HG02798 (cell line): ENCODE results near the gene FANCC.

Experiments
- ATAC-seq: cut with Tn5 transposase; IDR thresholded peaks from one replicate; pipeline ENCODE4 v1.9.1; 2021; ENCODE audit warnings: mild to moderate bottlenecking; ENCODE audit not compliant: unreplicated experiment, poor library complexity

FANCC gene

GRCh38 chr9:95157481-95158151, 159.9 kb downstream of the FANCC start:
- ATAC-seq = peak; percentile 89

- ATAC-seq = no peak
Observed at GRCh38 chr9:95156074-95156473, 161.4 kb downstream of the FANCC start.

- ATAC-seq = no peak
Observed at GRCh38 chr9:95155220-95155619, 162.3 kb downstream of the FANCC start.

- no peak for ATAC-seq
Observed at GRCh38 chr9:95150903-95151302, 166.6 kb downstream of the FANCC start.

DNA sequence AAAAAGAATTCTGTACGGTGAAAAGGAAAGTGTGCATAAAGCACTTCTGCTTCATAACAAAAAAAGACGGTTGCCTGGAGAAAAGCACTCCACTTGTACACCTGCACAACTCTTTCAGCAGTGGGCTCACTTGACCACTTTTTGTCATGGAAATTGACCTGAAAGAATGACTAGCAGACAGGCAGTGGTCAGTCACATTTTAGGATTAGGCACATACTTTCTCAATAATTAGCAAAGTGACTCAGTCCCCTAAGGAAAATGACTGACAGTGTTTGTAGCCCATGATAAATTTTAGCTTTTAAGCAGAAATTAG, 169.3 kb downstream of the FANCC start:
- ATAC-seq = no peak

DNA sequence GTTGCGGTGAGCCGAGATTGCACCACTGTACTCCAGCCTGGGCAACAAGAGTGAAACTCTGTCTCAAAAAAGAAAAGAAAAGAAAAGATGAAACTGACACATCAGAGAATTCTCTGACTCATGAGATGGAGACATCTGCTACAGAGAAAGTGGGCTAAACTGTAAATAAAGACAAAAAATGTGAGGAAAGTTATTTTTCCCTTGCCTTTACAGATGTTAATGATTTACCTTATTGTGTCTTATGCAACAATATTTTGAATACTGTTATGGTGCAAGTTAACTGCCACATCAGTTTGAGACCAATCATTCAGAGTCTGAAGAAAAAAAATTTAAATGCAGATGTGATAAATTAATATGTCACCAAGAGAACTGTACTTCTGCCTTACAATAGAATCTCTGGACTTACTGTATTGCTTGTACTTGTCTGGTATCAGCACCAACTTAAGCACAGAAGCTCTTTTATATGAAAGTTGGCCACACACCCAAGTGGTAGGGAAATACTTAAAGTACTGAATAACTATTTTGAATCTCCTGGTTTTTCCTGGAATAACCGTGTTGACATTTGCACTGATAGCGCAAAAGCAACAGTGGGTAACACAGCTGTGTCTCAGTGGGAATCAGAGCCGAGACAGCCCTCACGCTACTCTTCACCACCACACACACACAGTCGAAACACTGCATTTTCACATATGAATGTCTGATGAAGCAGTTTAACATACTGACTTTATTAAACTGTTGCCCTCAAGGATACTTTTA, 169.9 kb downstream of the FANCC start:
- no peak for ATAC-seq

DNA sequence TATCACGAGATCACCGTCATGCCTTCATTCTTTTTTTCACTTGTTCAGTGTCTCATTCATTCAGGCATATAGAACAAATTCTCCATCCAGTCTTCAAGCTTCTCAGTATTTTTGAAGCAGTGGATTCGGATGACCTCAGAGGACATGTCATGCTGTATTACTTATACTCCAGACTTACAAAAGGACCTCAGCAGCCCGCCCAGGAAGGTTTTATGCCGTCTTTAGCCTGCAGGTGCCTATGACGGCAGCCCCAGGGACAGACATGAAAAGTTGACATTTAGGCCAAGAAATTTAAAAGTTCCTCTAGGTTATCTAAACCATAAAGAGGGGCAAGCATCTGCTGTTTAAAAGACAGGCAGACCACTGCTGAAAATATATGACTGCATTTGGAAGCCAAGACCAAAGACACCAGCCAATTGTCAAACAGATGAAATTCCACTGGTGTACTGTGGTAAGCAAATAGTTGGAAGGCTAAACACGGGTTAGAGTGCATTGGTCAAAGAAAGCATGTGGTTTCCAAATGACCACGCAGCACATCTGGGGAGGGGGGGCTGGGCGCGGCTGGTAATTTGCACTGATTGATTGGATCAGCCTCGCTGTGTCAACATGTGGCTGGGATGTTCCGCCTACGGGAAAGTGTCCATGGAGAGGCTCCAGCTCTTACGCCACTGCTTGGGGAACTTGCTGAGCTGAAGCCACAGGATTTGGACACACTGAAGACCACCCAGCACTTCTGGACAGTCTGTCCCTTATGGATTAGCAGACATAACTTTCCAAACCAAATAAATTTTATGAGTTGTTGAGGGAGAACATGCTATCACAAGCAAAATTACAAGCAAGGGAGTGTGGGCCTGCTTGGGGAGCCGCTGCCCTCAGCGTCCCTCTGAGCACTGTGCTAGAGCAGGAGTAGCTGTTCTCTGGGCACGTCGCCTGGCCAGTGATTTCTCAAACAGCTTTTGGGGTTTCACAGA, 173.6 kb downstream of the FANCC start:
- no peak for ATAC-seq

DNA sequence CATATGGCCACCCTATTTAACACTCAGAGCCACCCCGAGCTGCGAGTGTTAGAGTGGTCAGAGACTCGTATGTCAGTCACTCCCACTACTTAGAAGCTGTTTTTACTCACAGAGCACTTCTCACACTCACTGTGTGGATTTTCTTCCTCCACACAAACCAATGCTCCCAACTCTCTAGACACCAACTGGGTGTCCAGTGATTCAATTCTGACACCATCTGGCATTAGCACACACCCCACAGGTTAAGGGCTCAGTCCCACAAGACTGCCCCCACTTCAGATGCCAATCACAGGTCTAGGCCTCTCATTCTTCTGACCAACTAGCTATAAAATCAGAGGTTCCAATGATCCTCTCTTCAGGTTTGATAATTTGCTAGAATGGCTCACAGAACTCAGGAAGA, 174.8 kb downstream of the FANCC start:
- ATAC-seq = no peak

- ATAC-seq = no peak
Observed at GRCh38 chr9:95142315-95142714, 175.2 kb downstream of the FANCC start.

DNA sequence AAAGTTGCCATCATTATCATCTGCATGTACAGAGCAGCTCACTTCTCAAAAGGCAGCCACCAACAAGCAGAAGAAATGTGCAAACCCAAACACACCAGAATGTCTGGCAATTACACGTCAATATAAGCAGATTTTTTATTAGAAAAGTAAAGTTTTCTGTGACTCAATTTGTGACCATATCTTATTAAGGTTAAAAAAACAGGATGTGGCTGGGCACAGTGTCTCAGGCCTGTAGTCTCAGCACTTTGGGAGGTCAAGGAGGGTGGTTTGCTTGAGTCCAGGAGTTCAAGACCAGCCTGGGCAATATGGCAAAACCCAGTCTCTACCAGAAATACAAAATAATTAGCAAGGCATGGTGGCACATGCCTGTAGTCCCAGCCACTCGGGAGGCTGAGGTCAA, 176.7 kb downstream of the FANCC start:
- ATAC-seq = no peak

DNA sequence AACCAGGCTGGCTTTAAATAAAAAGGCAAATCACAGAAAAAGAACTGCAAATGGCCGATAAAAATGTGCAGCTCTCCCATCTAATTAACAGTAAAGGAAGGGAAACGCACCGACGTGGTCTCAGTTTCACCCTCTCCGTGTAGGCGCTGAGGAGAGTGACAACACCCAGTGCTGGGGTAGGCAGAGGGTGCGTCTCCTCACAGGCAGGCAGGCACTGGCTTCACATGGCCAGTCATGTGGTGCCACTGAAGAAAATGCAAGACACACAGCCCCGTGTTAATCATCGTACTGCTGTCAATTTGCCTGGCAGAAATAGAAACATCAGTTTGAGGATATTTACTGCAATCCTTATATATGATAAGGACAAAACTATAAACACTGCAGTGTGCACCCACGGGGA, 178.4 kb downstream of the FANCC start:
- ATAC-seq = no peak

DNA sequence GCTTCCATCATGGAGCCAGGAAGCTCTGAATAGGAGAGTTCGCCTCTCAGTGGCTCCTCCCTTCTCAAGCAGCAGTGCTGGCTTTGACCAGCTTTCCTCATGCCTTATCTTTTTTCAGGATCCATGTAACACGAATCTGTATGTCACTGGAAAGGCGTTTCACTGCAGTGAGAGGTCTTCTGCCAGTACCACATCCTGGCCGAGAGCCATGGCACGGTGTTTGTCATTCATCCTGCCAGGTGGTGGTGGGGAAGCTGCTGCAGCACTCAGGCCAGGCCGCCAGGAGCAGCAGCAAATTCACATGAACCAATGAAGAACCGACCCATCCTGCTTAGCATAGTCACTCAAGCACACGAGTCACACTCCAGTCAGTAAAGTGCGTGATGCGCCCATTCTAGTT, 179.0 kb downstream of the FANCC start:
- no peak for ATAC-seq

DNA sequence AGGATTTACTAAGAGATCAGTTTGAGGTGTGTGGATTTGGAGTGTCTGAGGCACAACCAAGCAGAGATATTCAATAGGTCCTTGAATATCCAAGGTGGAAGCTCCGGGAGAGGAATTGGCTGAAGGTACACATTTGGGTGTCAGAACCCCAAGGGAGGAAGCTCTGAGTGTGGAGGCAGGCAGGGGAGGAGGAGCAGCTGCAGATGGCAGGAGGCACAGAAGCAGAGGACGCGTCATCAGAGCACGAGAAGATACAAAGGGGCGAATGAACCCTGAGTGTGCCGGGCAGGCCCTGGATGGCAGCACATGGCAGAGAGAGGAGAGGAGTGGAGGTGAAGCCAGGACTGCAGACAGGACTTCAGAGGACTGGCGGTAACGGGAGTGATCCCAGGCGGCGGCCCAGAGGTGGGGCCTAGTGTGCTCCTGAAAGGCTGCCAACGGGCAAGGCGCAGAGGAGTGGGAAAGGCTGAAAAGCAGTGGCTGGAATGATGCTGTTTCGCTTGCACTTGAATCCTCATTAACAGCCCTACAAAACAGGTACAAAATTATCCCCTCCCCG, 179.8 kb downstream of the FANCC start:
- no peak for ATAC-seq

DNA sequence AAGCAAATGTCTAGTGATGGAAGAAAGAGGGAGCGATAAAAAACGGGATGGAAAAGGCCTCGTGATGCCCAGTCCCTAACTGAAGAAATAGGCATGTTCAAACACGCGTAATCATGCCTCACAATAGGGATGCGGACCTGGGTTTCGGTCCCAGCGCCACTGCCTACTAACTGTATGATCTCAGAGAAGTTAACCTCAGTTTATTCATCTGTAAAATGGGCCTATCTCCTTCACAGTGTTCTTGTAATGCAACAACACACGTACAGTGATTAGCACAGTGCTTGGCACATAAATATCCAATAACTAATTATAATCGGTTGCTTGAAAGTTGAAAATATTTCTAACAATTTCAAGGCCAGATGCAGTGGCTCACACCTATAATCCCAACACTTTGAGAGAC, 181.8 kb downstream of the FANCC start:
- no peak for ATAC-seq

GRCh38 chr9:95134457-95134881, 183.0 kb downstream of the FANCC start:
- ATAC-seq = no peak

DNA sequence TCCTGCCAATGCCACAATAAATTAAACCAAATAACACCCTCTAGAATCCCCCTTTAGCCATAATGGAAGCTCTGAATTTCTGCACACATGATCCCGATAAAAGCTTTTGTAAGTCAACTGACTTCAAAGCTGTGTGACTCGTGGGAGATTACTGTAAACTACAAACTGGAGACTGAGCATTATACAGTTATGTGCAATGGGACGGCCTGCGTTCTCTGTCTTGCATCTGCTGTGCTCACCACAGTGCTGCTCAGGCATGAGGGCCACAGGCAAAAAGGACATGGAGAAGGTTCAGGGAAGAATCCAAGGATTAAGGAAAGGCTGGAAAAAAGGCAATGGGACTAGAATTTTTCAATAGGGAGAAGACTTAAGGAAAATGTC, 184.2 kb downstream of the FANCC start:
- ATAC-seq = no peak

DNA sequence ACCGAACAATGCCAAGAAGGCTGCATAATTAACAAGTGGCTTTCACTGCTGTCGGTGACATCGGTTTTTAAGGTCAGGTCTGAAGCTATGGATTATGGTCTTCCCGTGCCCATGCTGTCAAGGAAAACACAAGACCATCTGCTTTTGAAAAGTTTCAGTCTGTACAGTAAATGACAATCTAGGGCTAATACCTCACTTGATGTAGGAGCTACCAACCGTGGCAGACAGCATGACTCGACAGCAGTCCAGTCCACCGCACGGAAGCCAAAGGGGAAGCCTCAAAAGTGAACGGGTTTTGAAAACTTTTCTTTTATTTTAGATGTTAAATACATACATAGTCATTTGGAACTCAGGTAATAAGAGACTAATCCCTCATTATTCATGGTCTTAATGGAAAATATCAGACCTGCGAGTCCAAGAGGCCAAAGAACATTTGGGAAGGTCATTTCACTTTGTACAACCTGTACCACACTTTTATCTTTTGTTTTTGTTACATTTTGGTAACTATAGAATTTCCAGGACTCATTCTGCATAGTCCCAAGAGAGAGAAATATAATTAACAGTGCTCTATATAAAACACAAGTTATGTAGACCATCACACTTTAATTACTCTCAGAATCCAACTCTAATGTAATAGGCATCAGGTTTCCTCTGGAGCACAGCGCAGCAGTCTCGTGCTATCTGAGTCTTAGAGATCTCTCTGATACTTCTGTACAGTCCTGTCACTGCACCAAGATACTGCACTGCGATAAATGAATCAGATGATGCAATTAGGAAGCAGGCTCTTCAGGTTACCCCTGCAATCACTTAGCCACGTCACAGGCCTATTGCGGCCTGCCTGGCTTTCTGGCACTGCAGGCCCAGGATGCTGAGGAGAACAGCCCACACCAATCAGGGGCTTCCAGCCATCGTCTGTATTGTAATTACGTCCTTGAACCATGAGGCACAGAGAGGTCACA, 184.9 kb downstream of the FANCC start:
- no peak for ATAC-seq

DNA sequence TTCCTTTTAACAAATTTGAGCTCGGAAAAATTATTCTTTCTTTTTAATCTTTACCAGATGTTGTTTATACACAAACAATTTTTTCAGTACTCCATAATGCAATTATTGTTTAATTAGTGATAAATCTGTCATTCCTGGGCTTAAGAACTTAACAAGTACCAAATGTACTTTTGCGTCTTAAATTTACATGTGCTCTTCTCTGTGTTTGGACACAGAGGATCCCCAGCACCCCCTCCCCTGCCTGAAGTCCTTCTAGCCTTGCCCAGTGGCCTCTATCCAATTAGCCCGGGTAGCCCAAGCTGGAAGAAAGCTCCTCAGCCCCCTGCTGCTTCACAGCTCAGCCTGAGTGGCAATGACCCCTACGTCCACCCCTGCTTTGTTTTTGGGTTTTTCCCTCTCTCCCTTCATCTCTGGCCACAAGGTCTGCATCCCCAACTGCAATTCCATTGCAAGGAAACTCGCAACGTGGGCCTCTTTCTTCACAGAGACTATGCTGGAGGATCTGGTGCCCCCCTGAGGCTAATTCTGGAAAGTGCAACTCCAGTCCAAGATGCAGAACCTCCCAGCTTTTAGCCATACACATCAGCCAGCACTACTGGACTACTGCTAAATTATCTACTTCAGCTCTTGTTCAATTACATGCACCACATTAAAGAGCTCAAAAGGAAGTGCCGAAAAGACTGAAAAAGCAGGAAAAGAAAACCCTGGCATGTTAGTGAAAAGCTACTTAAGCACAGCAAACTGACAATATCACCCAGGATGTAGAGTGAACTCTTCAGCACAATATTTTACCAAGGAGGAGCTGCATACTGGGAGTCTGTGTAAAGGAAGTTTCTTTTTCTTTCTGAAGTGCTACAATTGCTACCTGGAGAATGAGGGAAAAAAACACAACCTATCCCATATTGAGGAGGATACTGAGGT, 186.2 kb downstream of the FANCC start:
- ATAC-seq = peak; percentile 46

GRCh38 chr9:95130484-95130883, 187.0 kb downstream of the FANCC start:
- no peak for ATAC-seq
